Amniotic stem cell (primary cell): ENCODE measurements around the gene GABRR1.

Experiments used
- DNase-seq: peaks from one replicate; lab custom pipeline; 2025; lab: John Stamatoyannopoulos, UW

Gene GABRR1

GRCh38 chr6:89215391-89215790 lies 1.8 kb downstream of the GABRR1 start:
- DNase-seq = no peak

- DNase-seq = no peak
Measured at GRCh38 chr6:89214197-89214596, 3.0 kb downstream of the GABRR1 start.

GRCh38 chr6:89212472-89212871 lies 4.7 kb downstream of the GABRR1 start:
- no peak for DNase-seq

GRCh38 chr6:89209457-89209856 lies 7.7 kb downstream of the GABRR1 start:
- DNase-seq = no peak

- DNase-seq = no peak
Measured at GRCh38 chr6:89208551-89208950, 8.6 kb downstream of the GABRR1 start.

GRCh38 chr6:89205819-89206218 lies 11.3 kb downstream of the GABRR1 start:
- no peak for DNase-seq

GRCh38 chr6:89204096-89204495 lies 13.1 kb downstream of the GABRR1 start:
- no peak for DNase-seq

GRCh38 chr6:89200706-89201215 lies 16.4 kb downstream of the GABRR1 start:
- DNase-seq = no peak

- no peak for DNase-seq
Measured at GRCh38 chr6:89199579-89199978, 17.6 kb downstream of the GABRR1 start.

- DNase-seq = no peak
Measured at GRCh38 chr6:89198235-89198634, 18.9 kb downstream of the GABRR1 start.

GRCh38 chr6:89197141-89197540 lies 20.0 kb downstream of the GABRR1 start:
- DNase-seq = no peak

- DNase-seq = no peak
Measured at GRCh38 chr6:89194559-89194958, 22.6 kb downstream of the GABRR1 start.

GRCh38 chr6:89190741-89191140 lies 26.4 kb downstream of the GABRR1 start:
- DNase-seq = no peak

GRCh38 chr6:89187504-89187903 lies 29.7 kb downstream of the GABRR1 start:
- DNase-seq = no peak

- no peak for DNase-seq
Measured at GRCh38 chr6:89186762-89187161, 30.4 kb downstream of the GABRR1 start.

- no peak for DNase-seq
Measured at GRCh38 chr6:89184344-89184743, 32.8 kb downstream of the GABRR1 start.

GRCh38 chr6:89183294-89183693 lies 33.9 kb downstream of the GABRR1 start:
- DNase-seq = no peak

- DNase-seq = no peak
Measured at GRCh38 chr6:89180971-89181370, 36.2 kb downstream of the GABRR1 start.

GRCh38 chr6:89180112-89180511 lies 37.0 kb downstream of the GABRR1 start:
- no peak for DNase-seq

- no peak for DNase-seq
Measured at GRCh38 chr6:89173634-89174033, 43.5 kb downstream of the GABRR1 start.

- DNase-seq = no peak
Measured at GRCh38 chr6:89172131-89172530, 45.0 kb downstream of the GABRR1 start.

GRCh38 chr6:89162047-89162371 lies 55.1 kb downstream of the GABRR1 start:
- DNase-seq = no peak

GRCh38 chr6:89161326-89162046 lies 55.7 kb downstream of the GABRR1 start:
- DNase-seq = no peak
